GM10248 (cell line): ENCODE measurements around the gene FMR1.

Source experiments
- CTCF ChIA-PET: fragments of 300-600 bp; sonication (Branson Sonifier 250); formaldehyde crosslinking; extraction: SDS; loops from one replicate; lab custom pipeline; 2021; ENCODE audit warnings: antibody characterized with exemption; lab: Yijun Ruan, JAX
- POLR2A ChIA-PET: fragments of 350-650 bp; sonication (Branson Sonifier 250); formaldehyde crosslinking; extraction: SDS; loops from one replicate; lab custom pipeline; 2020; ENCODE audit warnings: antibody characterized with exemption; lab: Yijun Ruan, JAX
- DNase-seq: peaks from one replicate; pipeline ENCODE4 v3.0.0; 2012; ENCODE audit errors: extremely low spot score
- TF ChIP-seq, protein P1 (sequence below): IDR thresholded peaks from 2 replicates; pipeline ENCODE4 v1.5.1; 2012; ENCODE audit warnings: mild to moderate bottlenecking, low read depth; ENCODE audit errors: extremely low read depth, missing control alignments, control extremely low read depth

The FMR1 gene

DNA sequence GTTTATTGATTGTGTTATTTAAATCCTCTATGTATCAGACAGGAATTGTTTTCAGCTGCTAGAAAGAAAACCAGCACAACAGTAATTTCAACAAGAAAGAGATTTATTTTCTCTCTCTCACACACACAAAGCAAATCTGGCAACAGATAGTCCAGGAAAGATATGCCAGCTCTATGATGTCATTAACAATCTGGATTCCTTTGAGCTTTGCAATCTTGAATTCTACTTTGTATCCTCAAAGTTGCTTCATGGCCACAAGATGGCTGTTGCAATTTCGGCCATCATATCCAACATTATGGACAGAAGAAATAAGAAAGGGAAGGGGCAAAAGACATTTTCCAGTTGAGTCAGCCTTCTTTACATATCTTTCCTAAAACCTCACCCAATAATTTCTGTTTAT is 19.8 kb upstream of the FMR1 start:
- no peak for DNase-seq

DNA sequence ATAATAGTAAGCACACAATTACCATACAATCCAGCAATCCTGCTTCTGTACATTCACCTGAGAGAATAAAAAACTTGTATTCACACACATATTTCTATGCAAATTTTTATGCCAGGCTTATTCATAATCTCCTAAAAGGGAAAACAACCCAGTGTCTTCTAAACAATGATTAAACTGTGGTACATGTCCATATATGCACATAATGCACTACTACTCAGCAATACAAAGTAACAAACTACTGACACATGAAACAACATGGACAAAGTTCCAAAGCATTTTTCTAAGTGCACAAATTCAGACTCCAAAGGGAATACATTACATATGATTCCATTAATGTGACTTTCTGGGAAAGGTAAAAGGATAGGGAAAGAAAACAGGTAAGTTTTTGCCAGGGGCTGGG is 18.0 kb upstream of the FMR1 start:
- TF ChIP-seq, protein P1, sequence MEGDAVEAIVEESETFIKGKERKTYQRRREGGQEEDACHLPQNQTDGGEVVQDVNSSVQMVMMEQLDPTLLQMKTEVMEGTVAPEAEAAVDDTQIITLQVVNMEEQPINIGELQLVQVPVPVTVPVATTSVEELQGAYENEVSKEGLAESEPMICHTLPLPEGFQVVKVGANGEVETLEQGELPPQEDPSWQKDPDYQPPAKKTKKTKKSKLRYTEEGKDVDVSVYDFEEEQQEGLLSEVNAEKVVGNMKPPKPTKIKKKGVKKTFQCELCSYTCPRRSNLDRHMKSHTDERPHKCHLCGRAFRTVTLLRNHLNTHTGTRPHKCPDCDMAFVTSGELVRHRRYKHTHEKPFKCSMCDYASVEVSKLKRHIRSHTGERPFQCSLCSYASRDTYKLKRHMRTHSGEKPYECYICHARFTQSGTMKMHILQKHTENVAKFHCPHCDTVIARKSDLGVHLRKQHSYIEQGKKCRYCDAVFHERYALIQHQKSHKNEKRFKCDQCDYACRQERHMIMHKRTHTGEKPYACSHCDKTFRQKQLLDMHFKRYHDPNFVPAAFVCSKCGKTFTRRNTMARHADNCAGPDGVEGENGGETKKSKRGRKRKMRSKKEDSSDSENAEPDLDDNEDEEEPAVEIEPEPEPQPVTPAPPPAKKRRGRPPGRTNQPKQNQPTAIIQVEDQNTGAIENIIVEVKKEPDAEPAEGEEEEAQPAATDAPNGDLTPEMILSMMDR, result no peak
- ChIA-PET CTCF (no interaction called here), POLR2A (no interaction called here)
- no peak for DNase-seq

More for the DNA sequence above, 19.8 kb upstream of the FMR1 start:
- ChIA-PET CTCF (interaction anchor here (1.2 kb wide), 1 partner anchor 10 kb away, joined by 4 read pairs; no protein-coding TSS in a partner anchor), POLR2A (no interaction called here)
- TF ChIP-seq, protein P1, result no peak

DNA sequence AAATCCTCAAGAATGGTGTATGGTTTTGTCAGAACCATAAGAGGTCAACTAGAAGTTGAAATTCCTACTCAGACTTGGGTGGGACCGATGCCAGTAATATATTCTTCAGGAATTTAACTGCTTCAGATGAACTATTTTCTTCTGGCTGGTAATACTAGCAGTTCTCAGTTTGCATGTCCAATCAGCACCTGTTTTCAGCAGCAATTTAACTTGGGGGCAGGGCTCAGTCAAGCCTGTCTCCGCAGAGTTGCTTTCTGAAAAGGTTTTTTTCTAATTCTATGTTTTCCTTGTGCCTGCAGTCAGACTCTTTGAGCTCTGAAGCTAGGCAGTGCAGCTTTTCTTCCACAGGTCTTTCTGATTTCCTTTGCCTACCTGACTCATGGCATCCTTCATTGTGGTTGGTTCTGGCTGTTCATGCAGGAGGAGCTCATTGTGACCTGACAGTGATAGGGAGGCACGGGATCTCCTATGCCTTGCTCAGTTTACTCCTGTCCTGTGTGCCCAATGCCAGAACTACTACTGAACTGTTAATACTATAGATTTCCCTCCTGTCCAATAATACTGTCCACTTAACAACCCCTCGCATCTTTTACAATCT is 17.3 kb upstream of the FMR1 start:
- POLR2A ChIA-PET, result no interaction called here
- CTCF ChIA-PET, result no interaction called here
- TF ChIP-seq, protein P1, result no peak
- DNase-seq, result no peak

DNA sequence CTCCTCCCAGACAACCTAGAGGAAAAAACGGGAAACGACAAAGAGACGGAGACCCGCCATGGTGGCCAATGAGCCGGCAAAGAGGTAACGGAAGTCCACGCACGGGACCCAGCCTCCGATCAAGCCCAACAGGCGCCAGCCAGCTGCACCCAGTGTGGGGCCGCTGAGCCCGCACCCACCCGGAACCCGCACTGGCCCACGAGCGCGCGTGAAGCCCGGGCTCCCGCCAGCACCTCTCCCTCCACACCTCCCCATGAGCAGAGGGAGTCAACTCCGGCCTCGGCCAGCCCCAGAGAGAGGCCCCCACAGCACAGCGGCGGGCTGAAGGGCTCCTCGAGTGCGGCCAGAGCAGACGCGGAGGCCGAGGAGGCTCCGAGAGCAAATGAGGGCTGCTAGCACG is 14.6 kb upstream of the FMR1 start:
- ChIA-PET POLR2A (interaction anchor here (0.6 kb wide), 1 partner anchor 1643 kb away, joined by 4 read pairs; no protein-coding TSS in a partner anchor), CTCF (interaction anchor here (1.0 to 1.4 kb wide), 2 partner anchors 12 to 19 kb away, joined by 3 to 4 read pairs; no protein-coding TSS in a partner anchor)
- TF ChIP-seq, protein P1, result no peak
- DNase-seq, result no peak

DNA sequence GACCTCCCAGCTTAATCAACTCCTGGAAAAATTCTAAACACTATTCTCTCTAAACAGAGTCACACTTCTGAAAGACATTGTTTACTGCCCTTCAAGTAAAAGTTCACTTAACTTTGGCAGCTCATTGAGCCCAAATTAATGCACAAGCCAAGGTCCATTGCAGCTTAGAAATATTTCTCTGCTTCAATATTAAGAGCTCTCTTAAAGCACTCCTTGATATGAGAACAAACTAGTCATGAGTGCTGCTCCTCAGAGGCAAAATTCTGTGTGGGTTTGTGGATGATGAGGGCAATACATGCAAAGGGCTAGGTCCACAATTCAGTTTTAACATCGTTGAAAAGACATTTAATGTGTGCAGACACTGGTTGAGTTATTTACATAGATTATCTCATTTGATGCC is 12.8 kb upstream of the FMR1 start:
- TF ChIP-seq, protein P1, result no peak
- POLR2A ChIA-PET, result no interaction called here
- CTCF ChIA-PET, result no interaction called here
- DNase-seq, result no peak

DNA sequence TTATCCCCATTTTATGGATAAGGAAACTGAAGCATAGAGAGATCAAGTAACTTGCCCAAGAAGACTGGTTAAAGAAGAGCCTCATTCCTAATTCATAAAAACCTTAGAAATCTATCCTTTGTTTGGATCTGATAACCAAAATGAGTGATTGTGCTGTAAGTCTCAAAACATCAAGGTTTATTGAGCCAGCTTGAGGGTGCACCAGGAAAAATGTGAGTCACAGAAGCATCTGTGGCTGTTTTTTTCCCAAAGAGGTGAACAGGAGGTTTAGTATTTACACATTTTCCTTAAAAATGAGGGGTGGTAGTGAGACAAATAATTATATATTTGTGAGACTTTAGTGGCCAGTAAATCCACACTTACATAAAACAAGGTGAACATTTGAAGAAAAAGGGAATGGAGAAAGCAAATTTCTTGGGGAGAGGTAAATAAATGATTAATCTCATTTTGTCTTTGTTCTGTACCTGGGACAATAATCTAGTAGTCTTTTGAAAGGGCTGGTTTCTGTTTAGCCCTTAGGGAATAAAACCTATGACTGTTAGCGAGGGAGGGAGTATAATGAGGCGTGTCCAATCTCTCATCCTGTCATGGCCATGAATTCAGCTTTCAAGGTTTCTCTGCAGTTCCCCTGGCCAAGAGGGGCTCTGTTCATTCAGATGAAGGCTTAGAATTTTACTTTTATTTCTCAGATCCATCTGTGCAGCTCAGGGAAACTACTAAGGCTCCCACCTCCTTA is 12.2 kb upstream of the FMR1 start:
- ChIA-PET CTCF (no interaction called here), POLR2A (no interaction called here)
- DNase-seq, result no peak
- TF ChIP-seq, protein P1, result no peak
